Endothelial cell of umbilical vein (primary cell): ENCODE data around the gene ZNF446. TPM values are rescaled to one million over a fixed set of nuclear protein-coding genes. Genes with fewer than 3 reads are reported as not detected.
A peak's percentile ranks its signal among the peaks of the same experiment; 100 is the strongest.

ENCODE experiments used
- BruUV-seq: library from RNA; stranded (reverse); fragments of 400-500 nt; replicated peaks from 2 replicates; lab custom pipeline; 2021; lab: Mats Ljungman, UMichigan
- CTCF ChIA-PET: fragments of 300-600, 350-600 bp; sonication (Branson Sonifier 250); formaldehyde crosslinking; loops from one replicate; lab custom pipeline; 2021; ENCODE audit warnings: antibody characterized with exemption, inconsistent platforms; lab: Charles Lee
- POLR2A ChIA-PET: fragments of 300-600, 350-600 bp; sonication (Branson Sonifier 250); formaldehyde crosslinking; loops from one replicate; lab custom pipeline; 2021; ENCODE audit warnings: antibody characterized with exemption, inconsistent platforms; lab: Charles Lee
- DNase-seq: peaks from one replicate; pipeline ENCODE4 v3.0.0-alpha.2; 2011; ENCODE audit warnings: low read depth, low spot score
- FAIRE-seq: peaks from 2 replicates; lab custom pipeline; 2011; peaks lifted over from hg19 to GRCh38; lab: Jason Lieb, UNC
- H2AFZ ChIP-seq: 2 replicates; pipeline ENCODE4 v1.6.0; 2012; ENCODE audit warnings: low read depth, low read length, control low read depth, inconsistent platforms
- H3K27ac ChIP-seq: 2 replicates; pipeline ENCODE4 v1.5.1; 2011; ENCODE audit warnings: low read depth, mild to moderate bottlenecking, control low read depth, low read length, moderate library complexity; ENCODE audit not compliant: insufficient read depth
- H3K27me3 ChIP-seq, 2 experiments: 2 replicates each; pipeline versions ENCODE4 v1.6.0 to v1.6.1; 2011; ENCODE audit warnings: low read length in 2 of 2, mixed read lengths in 1 of 2; ENCODE audit not compliant: control insufficient read depth in 2 of 2, insufficient read depth in 2 of 2
- H3K36me3 ChIP-seq, 2 experiments: 2 replicates in 1 of 2; 3 replicates in 1 of 2; pipeline ENCODE4 v1.5.1; 2011; ENCODE audit warnings: low read length in 2 of 2, mild to moderate bottlenecking in 1 of 2, moderate library complexity in 1 of 2; ENCODE audit not compliant: control insufficient read depth in 2 of 2, insufficient read depth in 2 of 2; ENCODE audit errors: extremely low read depth in 1 of 2
- H3K4me1 ChIP-seq: 3 replicates; pipeline ENCODE4 v1.5.1; 2011; ENCODE audit warnings: mild to moderate bottlenecking, low read length; ENCODE audit not compliant: control insufficient read depth, insufficient read depth; ENCODE audit errors: extremely low read depth
- H3K4me2 ChIP-seq: 2 replicates; pipeline ENCODE4 v1.6.1; 2011; ENCODE audit warnings: low read length, control low read depth, mixed read lengths; ENCODE audit not compliant: insufficient read depth
- H3K4me3 ChIP-seq, 3 experiments: fragments of 200-600 bp in 1 of 3; sonication (generic), shearing (Covaris generic) in 1 of 3; replicated peaks in 1 of 3; 2 replicates each; pipeline ENCODE4 v1.5.1; 2011 to 2016; ENCODE audit warnings: control low read depth in 3 of 3, low read length in 3 of 3, mild to moderate bottlenecking in 2 of 3, inconsistent platforms in 1 of 3, low read depth in 1 of 3, moderate library complexity in 1 of 3; ENCODE audit not compliant: insufficient read depth in 1 of 3
- H3K79me2 ChIP-seq: 2 replicates; pipeline ENCODE4 v1.6.0; 2012; ENCODE audit warnings: low read length, inconsistent platforms; ENCODE audit not compliant: control insufficient read depth, insufficient read depth
- H3K9ac ChIP-seq: replicated peaks from 2 replicates; pipeline ENCODE3; 2011; ENCODE audit warnings: low read length, control low read depth; ENCODE audit not compliant: insufficient read depth; ENCODE audit errors: extremely low read depth
- H3K9me1 ChIP-seq: replicated peaks from 3 replicates; pipeline ENCODE4 v1.6.0; 2011; ENCODE audit warnings: mild to moderate bottlenecking, low read length; ENCODE audit not compliant: control insufficient read depth, insufficient read depth; ENCODE audit errors: extremely low read depth
- H3K9me3 ChIP-seq: replicated peaks from 2 replicates; pipeline ENCODE4 v1.5.1; 2012; ENCODE audit warnings: low read length, inconsistent platforms; ENCODE audit not compliant: control insufficient read depth, insufficient read depth
- H4K20me1 ChIP-seq: replicated peaks from 2 replicates; pipeline ENCODE3; 2011; ENCODE audit warnings: mild to moderate bottlenecking, low read length; ENCODE audit not compliant: control insufficient read depth, insufficient read depth; ENCODE audit errors: extremely low read depth
- EZH2 ChIP-seq: IDR thresholded peaks from 2 replicates; pipeline ENCODE4 v1.6.1; 2012; ENCODE audit warnings: borderline replicate concordance, low read depth, mild to moderate bottlenecking, moderate library complexity, low read length, inconsistent platforms; ENCODE audit not compliant: severe bottlenecking
- FOS ChIP-seq: IDR thresholded peaks from 2 replicates; pipeline ENCODE4 v1.6.1; 2011; ENCODE audit warnings: mild to moderate bottlenecking, low read length, moderate library complexity, borderline replicate concordance; ENCODE audit not compliant: insufficient read depth
- GATA2 ChIP-seq: IDR thresholded peaks from 2 replicates; pipeline ENCODE4 v1.7.0; 2011; ENCODE audit warnings: low read depth, mild to moderate bottlenecking, moderate library complexity, mixed read lengths, low read length; ENCODE audit not compliant: insufficient read length, insufficient read depth
- JUN ChIP-seq: IDR thresholded peaks from 2 replicates; pipeline ENCODE4 v1.6.1; 2011; ENCODE audit warnings: borderline replicate concordance, low read depth; ENCODE audit not compliant: insufficient read length, insufficient read depth
- MYC ChIP-seq: IDR thresholded peaks from one replicate; pipeline ENCODE4 v1.6.1; 2011; ENCODE audit warnings: mild to moderate bottlenecking, low read depth, low read length
- POLR2A ChIP-seq: IDR thresholded peaks from 2 replicates; pipeline ENCODE4 v1.6.1; 2012; ENCODE audit warnings: low read depth, mild to moderate bottlenecking, control low read depth, low read length
- POLR2AphosphoS5 ChIP-seq: IDR thresholded peaks from 2 replicates; pipeline ENCODE4 v1.6.1; 2012; ENCODE audit warnings: low read depth, mild to moderate bottlenecking, control low read depth, low read length, moderate library complexity; ENCODE audit not compliant: insufficient read depth
- dilution Hi-C: fragments of 300-500 bp; cut with MboI; formaldehyde crosslinking; loops from one replicate; pipeline ENCODE4 v1.15.0; 2019; ENCODE audit warnings: low sequenced_read_pairs; ENCODE audit not compliant: extremely low pct_ligation_motif_present
- intact Hi-C: fragments of 100-400 bp; cut with micrococcal nuclease; formaldehyde crosslinking; loops from one replicate; pipeline ENCODE4 v1.10.0; 2022
- polyA plus RNA-seq, 4 experiments: library from polyadenylated mRNA; depleted of rRNA in 3 of 4; stranded (reverse) in 3 of 4; unstranded in 1 of 4; fragments of >200 nt; gene quantifications; 2 replicates each; pipeline versions ENCODE4 v1.2.1 to v1.2.3, GENCODE V29; 2011 to 2012; ENCODE audit warnings: missing spikeins in 1 of 4
- total RNA-seq: library from RNA; stranded (reverse); gene quantifications from 2 replicates; pipeline ENCODE4 v1.2.3, GENCODE V29; 2021
- TF ChIP-seq, protein P1 (sequence below): IDR thresholded peaks from 2 replicates; pipeline ENCODE4 v1.6.1; 2011; ENCODE audit not compliant: insufficient read depth, insufficient read length
- TF ChIP-seq, protein P2 (sequence below), 2 donors: IDR thresholded peaks; 1 replicate in 1 of 2; 2 replicates in 1 of 2; pipeline ENCODE4 v1.5.1; 2011; ENCODE audit warnings: low read length in 2 of 2, mild to moderate bottlenecking in 2 of 2, moderate library complexity in 2 of 2, control low read depth in 1 of 2, inconsistent platforms in 1 of 2, low read depth in 1 of 2; ENCODE audit not compliant: insufficient read depth in 1 of 2; ENCODE audit errors: extremely low read depth in 1 of 2

Gene ZNF446
- total and polyA plus RNA-seq, 2 donors (not counting 3 experiments of a cell fraction or from before 2014, with no cell fraction given) = 7.0 to 8.3 TPM

DNA sequence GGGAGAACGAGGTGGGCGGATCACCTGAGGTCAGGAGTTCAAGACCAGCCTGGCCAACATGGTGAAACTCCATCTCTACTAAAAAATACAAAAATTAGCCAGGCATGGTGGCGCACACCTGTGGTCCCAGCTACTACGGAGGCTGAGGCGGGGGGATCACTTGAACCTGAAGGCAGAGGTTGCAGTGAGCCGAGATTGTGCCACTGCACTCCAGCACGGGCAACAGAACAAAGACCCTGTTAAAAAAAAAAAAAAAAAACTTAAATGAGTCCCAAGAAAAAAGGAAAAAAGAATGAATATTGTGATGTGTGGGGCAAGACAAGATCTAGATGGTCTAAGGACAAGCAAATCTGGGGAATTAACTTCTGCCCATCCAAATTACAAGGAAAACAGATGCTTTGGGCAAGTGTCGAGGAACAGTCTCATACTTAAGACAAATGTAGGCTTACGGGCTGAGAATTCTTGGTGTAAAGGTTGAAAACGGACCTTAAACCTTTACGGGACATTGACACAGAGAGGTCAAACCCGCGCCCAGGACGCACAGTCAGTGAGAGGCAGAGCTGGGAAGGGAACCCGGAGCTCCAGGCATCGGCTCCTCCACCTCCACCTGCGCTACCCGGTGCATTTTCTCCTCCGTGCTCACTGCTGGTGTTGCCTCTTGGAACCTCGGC lies 9.9 kb upstream of the ZNF446 start:
- Histone ChIP-seq H3K79me2 (peaks cover 10% of the 10 kb centered on the region), H3K27ac (no peak overlapping the region), H2AFZ (peak overlapping the region; percentile 90), H3K4me1 (peaks cover 3% of the 10 kb centered on the region), H3K4me2 (peak overlapping the region; percentile 73), H4K20me1 (no peaks in the 10 kb centered on the region), H3K4me3 (peak overlapping the region in 2 of 3 experiments; percentile 12 to 24), H3K9ac (no peak overlapping the region), H3K36me3 (peaks cover 4 to 12% of the 10 kb centered on the region in 2 experiments), H3K9me3 (no peaks in the 10 kb centered on the region), H3K27me3 (no peaks in the 10 kb centered on the region), H3K9me1 (no peaks in the 10 kb centered on the region)
- no peak for DNase-seq
- TF ChIP-seq POLR2A = no peak
- no peak for TF ChIP-seq POLR2AphosphoS5
- no peak for TF ChIP-seq FOS
- TF ChIP-seq, protein P1, sequence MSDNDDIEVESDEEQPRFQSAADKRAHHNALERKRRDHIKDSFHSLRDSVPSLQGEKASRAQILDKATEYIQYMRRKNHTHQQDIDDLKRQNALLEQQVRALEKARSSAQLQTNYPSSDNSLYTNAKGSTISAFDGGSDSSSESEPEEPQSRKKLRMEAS = no peak
- TF ChIP-seq JUN = no peak
- TF ChIP-seq EZH2 = no peak
- no peak for TF ChIP-seq MYC
- TF ChIP-seq, protein P2, sequence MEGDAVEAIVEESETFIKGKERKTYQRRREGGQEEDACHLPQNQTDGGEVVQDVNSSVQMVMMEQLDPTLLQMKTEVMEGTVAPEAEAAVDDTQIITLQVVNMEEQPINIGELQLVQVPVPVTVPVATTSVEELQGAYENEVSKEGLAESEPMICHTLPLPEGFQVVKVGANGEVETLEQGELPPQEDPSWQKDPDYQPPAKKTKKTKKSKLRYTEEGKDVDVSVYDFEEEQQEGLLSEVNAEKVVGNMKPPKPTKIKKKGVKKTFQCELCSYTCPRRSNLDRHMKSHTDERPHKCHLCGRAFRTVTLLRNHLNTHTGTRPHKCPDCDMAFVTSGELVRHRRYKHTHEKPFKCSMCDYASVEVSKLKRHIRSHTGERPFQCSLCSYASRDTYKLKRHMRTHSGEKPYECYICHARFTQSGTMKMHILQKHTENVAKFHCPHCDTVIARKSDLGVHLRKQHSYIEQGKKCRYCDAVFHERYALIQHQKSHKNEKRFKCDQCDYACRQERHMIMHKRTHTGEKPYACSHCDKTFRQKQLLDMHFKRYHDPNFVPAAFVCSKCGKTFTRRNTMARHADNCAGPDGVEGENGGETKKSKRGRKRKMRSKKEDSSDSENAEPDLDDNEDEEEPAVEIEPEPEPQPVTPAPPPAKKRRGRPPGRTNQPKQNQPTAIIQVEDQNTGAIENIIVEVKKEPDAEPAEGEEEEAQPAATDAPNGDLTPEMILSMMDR (IDR thresholded peaks at IDR 0.05; ENCODE audit: extremely low read depth in 1 of 2, insufficient read depth in 1 of 2, low read depth in 1 of 2, low read length in 2 of 2) = no peak
- no peak for TF ChIP-seq GATA2
- POLR2A ChIA-PET = no interaction called here
- intact Hi-C loops = loop anchor here (1.0 to 2.0 kb wide), 3 partner anchors 15 to 237 kb away; partner anchors contain the start of genes ZNF324B, ZNF544 and ZNF837
- FAIRE-seq = no peak
- no TSS peak for BruUV-seq
- dilution Hi-C loops = no loop called here
- CTCF ChIA-PET = no interaction called here
